ENCODE data around the gene CD48. TPM values are rescaled to one million over a fixed set of nuclear protein-coding genes. Genes with fewer than 3 reads are reported as not detected.
"Not testable (repeated sequence)": the region's sequence is repeated elsewhere in the genome, so short reads cannot be mapped to it uniquely, and the experiment has no call there.

CD48 gene
- total and polyA plus RNA-seq, 7 donors = 2.9 to 112 (median 4.5) TPM

DNA sequence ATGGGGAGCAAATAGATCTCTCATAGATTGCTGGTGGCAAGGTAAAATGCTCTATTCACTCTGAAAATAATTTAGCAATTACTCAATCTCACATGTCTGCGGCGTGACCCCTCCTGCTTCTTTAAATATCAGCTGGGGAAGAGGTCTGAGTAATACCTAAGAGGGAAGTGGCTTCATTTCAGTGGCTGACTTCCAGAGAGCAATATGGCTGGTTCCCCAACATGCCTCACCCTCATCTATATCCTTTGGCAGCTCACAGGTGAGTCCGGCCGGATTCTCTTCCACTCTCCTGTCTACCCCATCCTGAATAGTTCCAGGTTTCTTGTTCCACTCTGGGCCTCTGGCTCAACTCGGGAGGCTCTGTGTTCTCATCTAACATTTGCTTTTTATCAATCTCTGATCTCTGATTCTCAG, 27.5 kb upstream of the CD48 start, which contains the start of gene SLAMF7:
SLAMF7 (plus strand) TSS at position 150 of the 414 bp plus-strand sequence; CDS start at position 205, 55 bp downstream.
- H3K9me3 ChIP-seq = peaks cover 0 to 3% (median 0%) of the 10 kb centered on the region in 4 donors
- no peaks in the 10 kb centered on the region for H3K4me1 ChIP-seq
- DNase-seq = no peak
- TF ChIP-seq POLR2A (IDR thresholded peaks at IDR 0.05) (no peak), EP300 (IDR thresholded peaks at IDR 0.05) (no peak), POLR2AphosphoS5 (IDR thresholded peaks at IDR 0.05) (no peak)
- TF ChIP-seq, protein P1, sequence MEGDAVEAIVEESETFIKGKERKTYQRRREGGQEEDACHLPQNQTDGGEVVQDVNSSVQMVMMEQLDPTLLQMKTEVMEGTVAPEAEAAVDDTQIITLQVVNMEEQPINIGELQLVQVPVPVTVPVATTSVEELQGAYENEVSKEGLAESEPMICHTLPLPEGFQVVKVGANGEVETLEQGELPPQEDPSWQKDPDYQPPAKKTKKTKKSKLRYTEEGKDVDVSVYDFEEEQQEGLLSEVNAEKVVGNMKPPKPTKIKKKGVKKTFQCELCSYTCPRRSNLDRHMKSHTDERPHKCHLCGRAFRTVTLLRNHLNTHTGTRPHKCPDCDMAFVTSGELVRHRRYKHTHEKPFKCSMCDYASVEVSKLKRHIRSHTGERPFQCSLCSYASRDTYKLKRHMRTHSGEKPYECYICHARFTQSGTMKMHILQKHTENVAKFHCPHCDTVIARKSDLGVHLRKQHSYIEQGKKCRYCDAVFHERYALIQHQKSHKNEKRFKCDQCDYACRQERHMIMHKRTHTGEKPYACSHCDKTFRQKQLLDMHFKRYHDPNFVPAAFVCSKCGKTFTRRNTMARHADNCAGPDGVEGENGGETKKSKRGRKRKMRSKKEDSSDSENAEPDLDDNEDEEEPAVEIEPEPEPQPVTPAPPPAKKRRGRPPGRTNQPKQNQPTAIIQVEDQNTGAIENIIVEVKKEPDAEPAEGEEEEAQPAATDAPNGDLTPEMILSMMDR (IDR thresholded peaks at IDR 0.05) = no peak
- 66% methylated on average over 5 of the region's 5 CpGs for WGBS, 2 donors
- no peak within 1 kb of the TSS for H3K27ac ChIP-seq
- intact Hi-C loops (cut with DNase I) = no loop called here
- H3K36me3 ChIP-seq = no peaks in the 10 kb centered on the region
- no peaks in the 10 kb centered on the region for H3K27me3 ChIP-seq
- no peak within 1 kb of the TSS for H3K4me3 ChIP-seq

DNA sequence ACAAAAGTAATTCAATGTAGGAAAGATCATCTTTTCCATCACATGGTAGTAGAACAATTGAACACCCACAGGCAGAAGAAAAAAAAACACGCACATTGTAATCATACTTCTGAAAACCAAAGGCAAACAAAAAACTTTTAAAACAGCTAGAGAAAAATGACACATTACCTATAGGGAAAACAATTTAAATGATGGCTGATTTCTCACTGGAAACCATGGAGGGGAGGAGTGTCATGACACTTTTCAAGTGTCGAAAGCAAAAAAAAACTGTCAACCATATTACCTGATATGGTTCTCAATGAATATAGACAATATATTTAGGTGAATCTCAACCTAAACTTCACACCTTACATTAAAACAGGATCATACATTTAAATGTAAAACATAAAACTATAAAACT, 26.6 kb upstream of the CD48 start:
- H3K27ac ChIP-seq = no peak overlapping the region
- intact Hi-C loops (cut with DNase I) = no loop called here
- WGBS, 2 donors = 83% methylated on average over 2 of the region's 2 CpGs
- TF ChIP-seq, protein P1 (IDR thresholded peaks at IDR 0.05) = no peak
- TF ChIP-seq POLR2AphosphoS5 (IDR thresholded peaks at IDR 0.05) = no peak
- no peak for TF ChIP-seq EP300 (IDR thresholded peaks at IDR 0.05)
- TF ChIP-seq POLR2A (IDR thresholded peaks at IDR 0.05) = no peak
- H3K4me3 ChIP-seq = no peak overlapping the region
- no peaks in the 10 kb centered on the region for H3K36me3 ChIP-seq
- peaks cover 0 to 3% (median 0%) of the 10 kb centered on the region in 4 donors for H3K9me3 ChIP-seq
- DNase-seq = no peak
- no peaks in the 10 kb centered on the region for H3K4me1 ChIP-seq
- no peaks in the 10 kb centered on the region for H3K27me3 ChIP-seq

DNA sequence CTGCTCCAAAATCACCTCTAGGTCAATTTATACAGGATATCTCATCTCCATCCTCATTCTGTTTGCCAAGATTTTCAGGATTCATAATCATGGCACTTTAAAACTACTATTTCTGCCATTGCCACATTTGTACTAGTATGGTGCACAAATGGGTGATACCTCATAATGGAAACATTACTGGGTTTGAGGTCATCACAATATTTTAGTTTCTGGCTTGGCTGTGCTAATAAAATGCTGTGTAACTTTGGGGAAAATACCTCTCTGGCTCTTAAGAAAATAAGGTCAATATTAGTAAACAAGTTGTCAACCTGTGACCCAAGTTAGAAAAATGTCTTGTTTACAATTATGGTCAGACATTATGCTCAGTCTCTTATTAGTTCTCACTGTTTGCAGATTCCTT, 22.7 kb upstream of the CD48 start:
- no peaks in the 10 kb centered on the region for H3K4me1 ChIP-seq
- H3K4me3 ChIP-seq = no peak overlapping the region
- no peak for DNase-seq
- TF ChIP-seq EP300 (IDR thresholded peaks at IDR 0.05) (no peak), POLR2AphosphoS5 (IDR thresholded peaks at IDR 0.05) (no peak), POLR2A (IDR thresholded peaks at IDR 0.05) (no peak)
- TF ChIP-seq, protein P1 (IDR thresholded peaks at IDR 0.05) = no peak
- intact Hi-C loops (cut with DNase I) = no loop called here
- H3K27me3 ChIP-seq = no peaks in the 10 kb centered on the region
- no peak overlapping the region for H3K27ac ChIP-seq
- peaks cover 0 to 3% (median 0%) of the 10 kb centered on the region in 4 donors for H3K9me3 ChIP-seq
- H3K36me3 ChIP-seq = no peaks in the 10 kb centered on the region

DNA sequence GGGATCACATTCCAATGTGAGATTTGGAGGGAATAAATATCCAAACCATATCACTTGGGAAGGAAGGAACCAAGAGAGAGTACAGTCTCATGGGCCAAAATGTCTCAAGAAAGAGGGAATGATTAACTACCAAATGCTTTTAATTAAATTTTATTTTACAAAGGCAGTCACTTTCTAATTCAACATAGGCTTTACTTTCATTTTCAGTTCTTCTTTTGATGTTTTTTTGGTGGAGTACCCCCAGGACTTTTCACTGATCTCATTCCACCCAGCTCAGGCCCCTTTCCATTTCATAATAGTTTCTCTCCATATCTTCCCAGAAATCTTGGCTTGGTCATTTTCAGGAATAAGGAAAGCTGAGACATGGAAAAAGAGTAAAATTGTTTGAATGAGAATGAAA, 22.3 kb upstream of the CD48 start:
- no peak overlapping the region for H3K27ac ChIP-seq
- no peaks in the 10 kb centered on the region for H3K27me3 ChIP-seq
- no peak overlapping the region for H3K4me3 ChIP-seq
- H3K4me1 ChIP-seq = no peaks in the 10 kb centered on the region
- TF ChIP-seq, protein P1 (IDR thresholded peaks at IDR 0.05) = no peak
- no peak for TF ChIP-seq EP300 (IDR thresholded peaks at IDR 0.05)
- no peak for TF ChIP-seq POLR2AphosphoS5 (IDR thresholded peaks at IDR 0.05)
- TF ChIP-seq POLR2A (IDR thresholded peaks at IDR 0.05) = no peak
- peaks cover 0 to 3% (median 0%) of the 10 kb centered on the region in 4 donors for H3K9me3 ChIP-seq
- H3K36me3 ChIP-seq = no peaks in the 10 kb centered on the region
- intact Hi-C loops (cut with DNase I) = no loop called here
- no peak for DNase-seq

DNA sequence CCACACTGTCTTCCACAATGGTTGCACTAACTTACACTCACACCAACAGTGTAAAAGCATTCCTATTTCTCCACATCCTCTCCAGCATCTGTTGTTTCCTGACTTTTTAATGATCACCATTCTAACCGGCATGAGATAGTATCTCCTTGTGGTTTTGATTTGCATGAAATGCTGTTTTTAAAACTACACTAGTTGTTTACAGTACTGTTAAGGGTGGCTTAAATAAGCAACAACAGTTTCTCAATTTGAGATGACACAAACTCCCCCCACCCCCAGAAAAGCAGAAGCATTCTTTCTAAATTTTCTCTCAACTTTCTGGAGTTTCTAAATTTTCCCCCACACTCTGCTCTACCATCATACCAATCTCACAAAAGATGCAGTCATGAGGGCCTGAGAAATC, 20.4 kb upstream of the CD48 start:
- 63 to 78% methylated on average over 1 of the region's 1 CpG for WGBS, 2 donors
- DNase-seq = no peak
- intact Hi-C loops (cut with DNase I) = no loop called here
- TF ChIP-seq, protein P1 (IDR thresholded peaks at IDR 0.05) = no peak
- no peaks in the 10 kb centered on the region for H3K27me3 ChIP-seq
- H3K36me3 ChIP-seq = no peaks in the 10 kb centered on the region
- no peak overlapping the region for H3K4me3 ChIP-seq
- H3K9me3 ChIP-seq = peaks cover 0 to 3% (median 0%) of the 10 kb centered on the region in 4 donors
- H3K27ac ChIP-seq = no peak overlapping the region
- no peaks in the 10 kb centered on the region for H3K4me1 ChIP-seq

DNA sequence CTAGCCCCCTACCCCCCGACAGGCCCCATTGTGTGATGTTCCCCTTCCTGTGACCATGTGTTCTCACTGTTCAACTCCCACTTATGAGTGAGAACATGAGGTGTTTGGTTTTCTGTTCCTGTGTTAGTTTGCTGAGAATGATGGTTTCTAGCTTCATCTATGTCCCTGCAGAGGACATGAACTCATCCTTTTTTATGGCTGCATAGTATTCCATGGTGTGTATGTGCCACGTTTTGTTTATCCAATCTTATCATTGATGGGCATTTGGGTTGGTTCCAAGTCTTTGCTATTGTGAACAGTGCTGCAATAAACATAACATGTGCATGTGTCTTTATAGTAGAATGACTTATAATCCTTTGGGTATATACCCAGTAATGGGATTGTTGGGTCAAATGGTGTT, 19.9 kb upstream of the CD48 start:
- H3K27me3 ChIP-seq; H3K4me3 ChIP-seq; H3K36me3 ChIP-seq; H3K9me3 ChIP-seq; H3K27ac ChIP-seq; H3K4me1 ChIP-seq; DNase-seq; intact Hi-C loops (cut with DNase I): not testable (repeated sequence)
- WGBS, 2 donors = 64 to 86% methylated on average over 2 of the region's 2 CpGs
